GM18498 (cell line): ENCODE results near the gene AIF1.

Experiments used
- ATAC-seq: cut with Tn5 transposase; IDR thresholded peaks from one replicate; pipeline ENCODE4 v1.9.1; 2021; ENCODE audit warnings: mild to moderate bottlenecking, moderate library complexity; ENCODE audit not compliant: unreplicated experiment

AIF1 gene

GRCh38 chr6:31641370-31641769 is 26.3 kb downstream of the AIF1 start:
- no peak for ATAC-seq

GRCh38 chr6:31642798-31643570 is 27.9 kb downstream of the AIF1 start:
- no peak for ATAC-seq

GRCh38 chr6:31643818-31644454 is 28.9 kb downstream of the AIF1 start:
- no peak for ATAC-seq

GRCh38 chr6:31645325-31645724 is 30.3 kb downstream of the AIF1 start:
- ATAC-seq, result no peak

- peak; percentile 28 for ATAC-seq
These were observed 36.7 kb downstream of the AIF1 start for GRCh38 chr6:31651602-31652191.

GRCh38 chr6:31652925-31653724 is 38.1 kb downstream of the AIF1 start:
- ATAC-seq, result peak; percentile 60

- no peak for ATAC-seq
These were observed 39.7 kb downstream of the AIF1 start for GRCh38 chr6:31654574-31655348.

- no peak for ATAC-seq
These were observed 40.6 kb downstream of the AIF1 start, which contains the start of gene APOM for GRCh38 chr6:31655349-31656237. APOM (plus strand) TSS chr6:31655894; CDS start chr6:31655967, 73 bp downstream.

- ATAC-seq, result no peak
These were observed 42.5 kb downstream of the AIF1 start for GRCh38 chr6:31657406-31658157.

- ATAC-seq, result no peak
These were observed 43.2 kb downstream of the AIF1 start for GRCh38 chr6:31658158-31658688.

GRCh38 chr6:31658983-31659648 is 44.1 kb downstream of the AIF1 start:
- no peak for ATAC-seq

GRCh38 chr6:31659649-31660380 is 44.8 kb downstream of the AIF1 start:
- no peak for ATAC-seq

GRCh38 chr6:31660381-31661261 is 45.6 kb downstream of the AIF1 start, which contains the start of gene C6orf47:
C6orf47 (minus strand) TSS chr6:31660778; CDS start chr6:31659947, 831 bp downstream.
- peak; percentile 56 for ATAC-seq

- no peak for ATAC-seq
These were observed 46.5 kb downstream of the AIF1 start for GRCh38 chr6:31661262-31662123.

GRCh38 chr6:31662124-31662723 is 47.2 kb downstream of the AIF1 start:
- no peak for ATAC-seq
